GM12891 (cell line): ENCODE data around the gene HSBP1.

Experiments used
- POLR2A ChIP-seq: IDR thresholded peaks from 2 replicates; pipeline ENCODE4 v1.6.1; 2011; ENCODE audit warnings: low read depth, low read length, control low read depth
- TAF1 ChIP-seq: IDR thresholded peaks from 2 replicates; pipeline ENCODE4 v1.6.1; 2011; ENCODE audit warnings: low read depth, low read length, control low read depth

- TF ChIP-seq POLR2A (no peak), TAF1 (no peak)
Observed at GRCh38 chr16:83859265-83859664, 51.5 kb downstream of the HSBP1 start.
